CD4-positive, CD25-positive, alpha-beta regulatory T cell (primary cell): Measurements from ENCODE around the gene UBE2J1. TPM values are rescaled to one million over a fixed set of nuclear protein-coding genes. Genes with fewer than 3 reads are reported as not detected.

Source experiments
- ATAC-seq, 2 donors: fragments of 150-1000 bp; cut with Tn5 transposase; one replicate each; pipeline ENCODE4 v1.10.0; 2021; ENCODE audit warnings: low read depth in 2 of 2, moderate number of reproducible peaks in 2 of 2, moderate library complexity in 1 of 2
- DNase-seq, 3 donors: peaks; one replicate each; pipeline versions ENCODE4 v3.0.0 to v3.0.0-alpha.2; 2012 to 2022; ENCODE audit warnings: mixed read lengths in 1 of 3
- H3K27ac ChIP-seq: one replicate; pipeline ENCODE4 v1.7.0; 2013; ENCODE audit warnings: mild to moderate bottlenecking, low read length; ENCODE audit not compliant: insufficient read depth, poor library complexity, severe bottlenecking
- H3K27me3 ChIP-seq: one replicate; pipeline ENCODE4 v1.7.0; 2013; ENCODE audit warnings: low read length; ENCODE audit not compliant: control insufficient read depth, insufficient read depth
- H3K36me3 ChIP-seq: one replicate; pipeline ENCODE4 v1.7.0; 2013; ENCODE audit warnings: mild to moderate bottlenecking, low read length, moderate library complexity; ENCODE audit not compliant: control insufficient read depth, insufficient read depth
- H3K4me1 ChIP-seq: 2 replicates; pipeline ENCODE4 v1.7.0; 2013; ENCODE audit warnings: mild to moderate bottlenecking, low read length; ENCODE audit not compliant: insufficient read depth, control insufficient read depth, poor library complexity, severe bottlenecking
- H3K4me3 ChIP-seq: one replicate; pipeline ENCODE4 v1.7.0; 2013; ENCODE audit warnings: low read depth, mild to moderate bottlenecking, low read length, moderate library complexity
- H3K9me3 ChIP-seq, 2 experiments: 1 replicate in 1 of 2; 2 replicates in 1 of 2; pipeline ENCODE4 v1.7.0; 2013; ENCODE audit warnings: low read length in 2 of 2, mild to moderate bottlenecking in 1 of 2, moderate library complexity in 1 of 2; ENCODE audit not compliant: control insufficient read depth in 2 of 2
- H3K27ac Mint-ChIP-seq, 3 donors: one replicate each; pipeline ENCODE4 v1.8.0; 2020 to 2022; ENCODE audit warnings: mild to moderate bottlenecking in 3 of 3, mixed read lengths in 3 of 3, moderate library complexity in 2 of 3
- H3K27me3 Mint-ChIP-seq: one replicate; pipeline ENCODE4 v1.8.0; 2022; ENCODE audit warnings: mild to moderate bottlenecking, mixed read lengths
- H3K36me3 Mint-ChIP-seq: one replicate; pipeline ENCODE4 v1.8.0; 2020; ENCODE audit warnings: mixed read lengths
- H3K4me1 Mint-ChIP-seq, 4 donors: one replicate each; pipeline ENCODE4 v1.8.0; 2020 to 2022; ENCODE audit warnings: mixed read lengths in 4 of 4, mild to moderate bottlenecking in 1 of 4
- H3K4me3 Mint-ChIP-seq, 4 donors: one replicate each; pipeline ENCODE4 v1.8.0; 2020 to 2022; ENCODE audit warnings: mild to moderate bottlenecking in 4 of 4, mixed read lengths in 4 of 4, moderate library complexity in 3 of 4
- H3K9me3 Mint-ChIP-seq, 7 donors: one replicate each; pipeline ENCODE4 v1.8.0; 2020 to 2022; ENCODE audit warnings: mixed read lengths in 7 of 7, mild to moderate bottlenecking in 3 of 7, moderate library complexity in 2 of 7
- polyA plus RNA-seq, 4 donors: library from polyadenylated mRNA; unstranded; fragments of 300-500 nt; fragmentation: Illumina TruSeq; gene quantifications; one replicate each; pipeline ENCODE4 v1.2.3, GENCODE V29; 2021
- total RNA-seq: library from RNA; stranded (reverse); gene quantifications from one replicate; pipeline ENCODE4 v1.2.3, GENCODE V29; 2022

Gene UBE2J1
- total and polyA plus RNA-seq, 5 donors from 2014 or later, result 30.0 to 50.6 (median 34.1) TPM

GRCh38 chr6:89317067-89317466 is 35.5 kb downstream of the UBE2J1 start:
- H3K4me1 Mint-ChIP-seq, result peaks cover 0 to 7% (median 2%) of the 10 kb centered on the region in 4 donors
- Histone ChIP-seq H3K4me1 (no peaks in the 10 kb centered on the region), H3K9me3 (no peaks in the 10 kb centered on the region), H3K4me3 (no peak overlapping the region), H3K27me3 (no peaks in the 10 kb centered on the region), H3K27ac (no peak overlapping the region), H3K36me3 (no peaks in the 10 kb centered on the region)
- H3K27me3 Mint-ChIP-seq, result no peaks in the 10 kb centered on the region
- H3K4me3 Mint-ChIP-seq, result no peak overlapping the region
- DNase-seq, result no peak
- no peak overlapping the region for H3K27ac Mint-ChIP-seq
- H3K36me3 Mint-ChIP-seq, result peaks cover 40% of the 10 kb centered on the region
- peaks cover 0 to 2% (median 0%) of the 10 kb centered on the region in 7 donors for H3K9me3 Mint-ChIP-seq
- no peak for ATAC-seq

GRCh38 chr6:89315249-89315885 is 37.2 kb downstream of the UBE2J1 start, which contains the start of gene GABRR2:
Gene GABRR2 (minus strand): TSS chr6:89315299. CDS start chr6:89315165, 134 bp downstream.
- Histone ChIP-seq H3K27ac (no peak within 1 kb of the TSS), H3K36me3 (no peaks in the 10 kb centered on the region), H3K27me3 (no peaks in the 10 kb centered on the region), H3K4me1 (no peaks in the 10 kb centered on the region), H3K9me3 (no peaks in the 10 kb centered on the region), H3K4me3 (no peak within 1 kb of the TSS)
- H3K9me3 Mint-ChIP-seq, result peaks cover 0 to 2% (median 0%) of the 10 kb centered on the region in 7 donors
- DNase-seq (no peak), ATAC-seq (no peak)
- H3K27ac Mint-ChIP-seq, result no peak within 1 kb of the TSS
- H3K27me3 Mint-ChIP-seq, result no peaks in the 10 kb centered on the region
- no peak within 1 kb of the TSS for H3K4me3 Mint-ChIP-seq
- peaks cover 0 to 7% (median 2%) of the 10 kb centered on the region in 4 donors for H3K4me1 Mint-ChIP-seq
- peaks cover 34% of the 10 kb centered on the region for H3K36me3 Mint-ChIP-seq

- peaks cover 0 to 5% (median 0%) of the 10 kb centered on the region in 4 donors for H3K4me1 Mint-ChIP-seq
- DNase-seq, result no peak
- peaks cover 0 to 2% (median 0%) of the 10 kb centered on the region in 7 donors for H3K9me3 Mint-ChIP-seq
- H3K4me3 Mint-ChIP-seq, result no peak overlapping the region
- Histone ChIP-seq H3K27me3 (no peaks in the 10 kb centered on the region), H3K27ac (no peak overlapping the region), H3K9me3 (no peaks in the 10 kb centered on the region), H3K36me3 (no peaks in the 10 kb centered on the region), H3K4me3 (no peak overlapping the region), H3K4me1 (no peaks in the 10 kb centered on the region)
- ATAC-seq, result no peak
- H3K27ac Mint-ChIP-seq, result no peak overlapping the region
- H3K27me3 Mint-ChIP-seq, result no peaks in the 10 kb centered on the region
- H3K36me3 Mint-ChIP-seq, result peaks cover 28% of the 10 kb centered on the region
Observed at GRCh38 chr6:89314692-89315091, 37.8 kb downstream of the UBE2J1 start.

GRCh38 chr6:89313006-89313405 is 39.5 kb downstream of the UBE2J1 start:
- Histone ChIP-seq H3K27me3 (no peaks in the 10 kb centered on the region), H3K9me3 (no peaks in the 10 kb centered on the region), H3K4me1 (no peaks in the 10 kb centered on the region), H3K36me3 (no peaks in the 10 kb centered on the region), H3K27ac (no peak overlapping the region), H3K4me3 (no peak overlapping the region)
- Mint-ChIP-seq H3K36me3 (peaks cover 31% of the 10 kb centered on the region), H3K27ac (no peak overlapping the region), H3K27me3 (no peaks in the 10 kb centered on the region), H3K4me3 (no peak overlapping the region), H3K4me1 (peaks cover 0 to 2% (median 0%) of the 10 kb centered on the region in 4 donors), H3K9me3 (peaks cover 0 to 2% (median 0%) of the 10 kb centered on the region in 7 donors)
- DNase-seq, result no peak
- ATAC-seq, result no peak

GRCh38 chr6:89311853-89312531 is 40.5 kb downstream of the UBE2J1 start:
- no peak for DNase-seq
- Histone ChIP-seq H3K27ac (no peak overlapping the region), H3K36me3 (no peaks in the 10 kb centered on the region), H3K4me1 (no peaks in the 10 kb centered on the region), H3K4me3 (no peak overlapping the region), H3K9me3 (no peaks in the 10 kb centered on the region), H3K27me3 (no peaks in the 10 kb centered on the region)
- peak overlapping the region in 1 of 3 donors; percentile 52 for H3K27ac Mint-ChIP-seq
- no peaks in the 10 kb centered on the region for H3K27me3 Mint-ChIP-seq
- H3K36me3 Mint-ChIP-seq, result peaks cover 26% of the 10 kb centered on the region
- no peaks in the 10 kb centered on the region for H3K4me1 Mint-ChIP-seq
- H3K9me3 Mint-ChIP-seq, result peaks cover 0 to 2% (median 0%) of the 10 kb centered on the region in 7 donors
- H3K4me3 Mint-ChIP-seq, result no peak overlapping the region
- no peak for ATAC-seq

GRCh38 chr6:89311530-89311852 is 41.0 kb downstream of the UBE2J1 start:
- Histone ChIP-seq H3K9me3 (no peaks in the 10 kb centered on the region), H3K36me3 (no peaks in the 10 kb centered on the region), H3K4me1 (no peaks in the 10 kb centered on the region), H3K4me3 (no peak overlapping the region), H3K27me3 (no peaks in the 10 kb centered on the region), H3K27ac (no peak overlapping the region)
- Mint-ChIP-seq H3K4me1 (no peaks in the 10 kb centered on the region), H3K9me3 (no peaks in the 10 kb centered on the region), H3K36me3 (peaks cover 22% of the 10 kb centered on the region), H3K27ac (peak overlapping the region in 1 of 3 donors; percentile 52), H3K27me3 (no peaks in the 10 kb centered on the region), H3K4me3 (no peak overlapping the region)
- DNase-seq (no peak), ATAC-seq (no peak)

- Mint-ChIP-seq H3K4me1 (no peaks in the 10 kb centered on the region), H3K4me3 (no peak overlapping the region)
Observed at GRCh38 chr6:89310929-89311328, 41.6 kb downstream of the UBE2J1 start.

More at GRCh38 chr6:89310929-89311328, 41.6 kb downstream of the UBE2J1 start:
- Histone ChIP-seq H3K4me3 (no peak overlapping the region), H3K27ac (no peak overlapping the region), H3K27me3 (no peaks in the 10 kb centered on the region), H3K36me3 (no peaks in the 10 kb centered on the region), H3K4me1 (no peaks in the 10 kb centered on the region), H3K9me3 (no peaks in the 10 kb centered on the region)
- ATAC-seq (no peak), DNase-seq (no peak)
- no peak overlapping the region for H3K27ac Mint-ChIP-seq
- peaks cover 18% of the 10 kb centered on the region for H3K36me3 Mint-ChIP-seq
- H3K9me3 Mint-ChIP-seq, result no peaks in the 10 kb centered on the region
- H3K27me3 Mint-ChIP-seq, result no peaks in the 10 kb centered on the region
